Uterus (tissue), 4 donors: Measurements from ENCODE around the gene CAMK1D. TPM values are rescaled to one million over a fixed set of nuclear protein-coding genes. Genes with fewer than 3 reads are reported as not detected.

Experiments used
- DNase-seq, 2 donors: peaks; one replicate each; pipeline ENCODE4 v3.0.0-alpha.2; 2019 to 2020
- H3K27ac ChIP-seq, 2 donors: fragments of 200-600 bp; sonication (generic); 1 replicate in 1 of 2; 2 replicates in 1 of 2; pipeline ENCODE4 v1.5.1; 2016 to 2018
- H3K27me3 ChIP-seq, 2 donors: fragments of 200-600 bp; sonication (generic); one replicate each; pipeline ENCODE4 v1.5.1; 2018 to 2019; ENCODE audit warnings: control low read depth in 1 of 2
- H3K36me3 ChIP-seq, 2 donors: fragments of 200-600 bp; sonication (generic); one replicate each; pipeline ENCODE4 v1.5.1; 2019; ENCODE audit warnings: control low read depth in 1 of 2
- H3K4me1 ChIP-seq, 2 donors: fragments of 200-600 bp; sonication (generic); one replicate each; pipeline ENCODE4 v1.5.1; 2018 to 2019; ENCODE audit warnings: control low read depth in 1 of 2
- H3K4me3 ChIP-seq, 2 donors: fragments of 200-600 bp; sonication (generic); 1 replicate in 1 of 2; 2 replicates in 1 of 2; pipeline ENCODE4 v1.5.1; 2018 to 2019; ENCODE audit warnings: mild to moderate bottlenecking in 1 of 2
- H3K9me3 ChIP-seq, 2 donors: fragments of 200-600 bp; sonication (generic); one replicate each; pipeline ENCODE4 v1.5.1; 2019; ENCODE audit warnings: control low read depth in 1 of 2
- POLR2A ChIP-seq, 2 donors: fragments of 450-650 bp; IDR thresholded peaks; one replicate each; pipeline ENCODE4 v1.6.1; 2016; ENCODE audit warnings: antibody characterized with exemption in 2 of 2, mild to moderate bottlenecking in 1 of 2, moderate library complexity in 1 of 2
- intact Hi-C: fragments of 100-400 bp; cut with DNase I; formaldehyde crosslinking; loops from one replicate; pipeline ENCODE4 v1.15.1; 2023; ENCODE audit warnings: low total_unique reads
- total RNA-seq, 4 donors: library from RNA; depleted of rRNA in 3 of 4; stranded (reverse); fragments of >200 nt in 3 of 4; gene quantifications; one replicate each; pipeline versions ENCODE4 v1.1.0 to v1.2.4, GENCODE V29; 2014 to 2023
- TF ChIP-seq, protein P1 (sequence below), 4 experiments: fragments of 200-600 bp in 2 of 4; fragments of 450-650 bp in 2 of 4; sonication (generic) in 2 of 4; IDR thresholded peaks; one replicate each; pipeline ENCODE4 v1.5.1; 2016 to 2019; ENCODE audit warnings: antibody characterized with exemption in 4 of 4, mild to moderate bottlenecking in 2 of 4, moderate library complexity in 1 of 4
- donor health status: DM: yes; HTN: yes; CAD: no.

The CAMK1D gene
- total RNA-seq, 4 donors from 2014 or later, result 3.5 to 48.4 (median 10.8) TPM

DNA sequence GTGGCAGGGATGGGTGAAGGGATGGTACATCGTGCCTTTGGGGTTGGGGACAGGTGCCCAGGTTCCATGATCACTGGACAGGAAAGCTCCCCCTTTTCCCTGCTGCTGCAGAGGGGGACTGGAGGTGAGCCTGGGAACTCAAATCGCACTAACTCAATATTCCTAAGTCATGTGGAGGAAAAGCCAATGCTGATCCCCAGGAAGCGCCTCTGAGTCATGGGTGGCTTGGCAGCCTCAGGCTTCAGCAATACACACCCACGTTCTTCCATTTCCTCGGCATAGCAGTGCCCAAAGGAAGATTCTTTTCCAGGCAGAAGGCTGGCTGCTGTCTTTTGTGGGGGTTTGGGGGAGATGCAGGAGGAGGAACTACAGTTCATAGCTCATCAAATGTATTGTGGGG, 486.4 kb downstream of the CAMK1D start:
- TF ChIP-seq POLR2A (IDR thresholded peaks at IDR 0.05), result no peak
- TF ChIP-seq, protein P1, sequence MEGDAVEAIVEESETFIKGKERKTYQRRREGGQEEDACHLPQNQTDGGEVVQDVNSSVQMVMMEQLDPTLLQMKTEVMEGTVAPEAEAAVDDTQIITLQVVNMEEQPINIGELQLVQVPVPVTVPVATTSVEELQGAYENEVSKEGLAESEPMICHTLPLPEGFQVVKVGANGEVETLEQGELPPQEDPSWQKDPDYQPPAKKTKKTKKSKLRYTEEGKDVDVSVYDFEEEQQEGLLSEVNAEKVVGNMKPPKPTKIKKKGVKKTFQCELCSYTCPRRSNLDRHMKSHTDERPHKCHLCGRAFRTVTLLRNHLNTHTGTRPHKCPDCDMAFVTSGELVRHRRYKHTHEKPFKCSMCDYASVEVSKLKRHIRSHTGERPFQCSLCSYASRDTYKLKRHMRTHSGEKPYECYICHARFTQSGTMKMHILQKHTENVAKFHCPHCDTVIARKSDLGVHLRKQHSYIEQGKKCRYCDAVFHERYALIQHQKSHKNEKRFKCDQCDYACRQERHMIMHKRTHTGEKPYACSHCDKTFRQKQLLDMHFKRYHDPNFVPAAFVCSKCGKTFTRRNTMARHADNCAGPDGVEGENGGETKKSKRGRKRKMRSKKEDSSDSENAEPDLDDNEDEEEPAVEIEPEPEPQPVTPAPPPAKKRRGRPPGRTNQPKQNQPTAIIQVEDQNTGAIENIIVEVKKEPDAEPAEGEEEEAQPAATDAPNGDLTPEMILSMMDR (IDR thresholded peaks at IDR 0.05), result no peak
- no peak overlapping the region for H3K27ac ChIP-seq
- intact Hi-C loops, result no loop called here

DNA sequence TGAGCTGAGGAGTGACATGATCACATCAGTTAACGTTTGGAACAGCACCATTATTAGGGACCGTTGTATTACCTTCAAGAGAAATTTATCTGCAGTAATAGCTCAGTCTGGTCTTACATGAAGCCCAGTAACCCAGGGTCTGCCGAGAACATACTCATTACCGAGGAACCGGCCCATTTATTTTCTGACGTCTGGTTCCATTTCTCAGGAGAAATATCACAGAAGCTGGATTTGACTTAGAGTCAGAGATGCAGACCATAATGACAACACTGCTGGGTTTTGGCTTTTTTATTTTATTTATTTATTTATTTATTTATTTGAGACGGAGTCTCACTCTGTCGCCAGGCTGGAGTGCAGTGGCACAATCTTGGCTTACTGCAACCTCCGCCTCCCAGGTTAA, 489.0 kb downstream of the CAMK1D start:
- no peak for DNase-seq
- intact Hi-C loops, result no loop called here
- no peaks in the 10 kb centered on the region for H3K27me3 ChIP-seq
- H3K36me3 ChIP-seq, result no peaks in the 10 kb centered on the region
- H3K4me3 ChIP-seq, result no peak overlapping the region
- TF ChIP-seq POLR2A (IDR thresholded peaks at IDR 0.05), result no peak
- TF ChIP-seq, protein P1 (IDR thresholded peaks at IDR 0.05), result no peak
- no peaks in the 10 kb centered on the region for H3K9me3 ChIP-seq
- H3K4me1 ChIP-seq, result no peaks in the 10 kb centered on the region
- no peak overlapping the region for H3K27ac ChIP-seq

More for the DNA sequence above, 486.4 kb downstream of the CAMK1D start:
- Histone ChIP-seq H3K4me3 (no peak overlapping the region), H3K9me3 (no peaks in the 10 kb centered on the region), H3K36me3 (no peaks in the 10 kb centered on the region), H3K4me1 (no peaks in the 10 kb centered on the region), H3K27me3 (no peaks in the 10 kb centered on the region)
- DNase-seq, result no peak

DNA sequence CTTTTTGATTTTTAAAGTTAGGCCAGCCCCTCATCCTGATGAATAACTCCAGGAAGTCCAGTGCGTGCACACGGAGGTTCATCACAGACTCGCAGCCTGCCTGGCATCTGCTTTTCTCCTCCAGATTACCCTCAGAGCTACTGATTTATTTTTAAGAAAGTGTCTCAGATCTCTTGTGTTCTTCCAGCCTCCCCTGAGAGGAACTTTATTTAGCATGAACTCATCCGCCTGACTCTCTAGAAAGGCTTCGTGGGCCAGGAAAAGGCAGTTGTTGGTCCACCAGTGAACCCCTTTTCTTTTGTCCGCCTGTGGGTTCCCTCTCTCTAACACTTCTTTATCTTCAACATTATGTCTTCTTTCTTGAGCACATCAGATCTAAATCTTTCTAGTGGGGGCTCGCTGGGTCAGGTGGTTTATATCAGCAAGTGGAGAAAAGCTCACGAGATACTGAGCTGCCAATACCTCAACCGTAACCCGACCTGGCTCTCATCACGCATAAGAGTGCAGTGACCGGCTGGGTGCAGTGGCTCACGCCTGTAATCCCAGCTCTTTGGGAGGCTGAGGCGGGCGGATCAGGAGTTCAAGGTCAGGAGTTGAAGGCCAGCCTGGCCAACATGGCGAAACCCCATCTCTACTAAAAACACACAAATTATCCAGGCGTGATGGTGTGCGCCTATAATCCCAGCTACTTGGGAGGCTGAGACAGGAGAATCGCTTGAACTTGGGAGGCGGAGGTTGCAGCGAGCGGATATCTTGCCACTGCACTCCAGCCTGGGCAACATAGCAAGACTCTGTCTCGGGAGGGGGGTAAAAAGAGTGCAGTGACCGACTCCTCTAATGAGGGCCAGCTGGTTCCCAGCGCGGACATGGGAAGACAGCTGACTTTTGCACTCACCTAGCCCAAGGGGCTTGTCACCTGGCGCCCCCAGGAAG, 489.9 kb downstream of the CAMK1D start:
- H3K9me3 ChIP-seq, result no peaks in the 10 kb centered on the region
- H3K36me3 ChIP-seq, result no peaks in the 10 kb centered on the region
- H3K4me1 ChIP-seq, result peaks cover 0 to 1% of the 10 kb centered on the region in 2 donors
- no peak for DNase-seq
- H3K27ac ChIP-seq, result peak overlapping the region; percentile 42 to 47
- no peak overlapping the region for H3K4me3 ChIP-seq
- H3K27me3 ChIP-seq, result no peaks in the 10 kb centered on the region
- intact Hi-C loops, result no loop called here
- TF ChIP-seq POLR2A (IDR thresholded peaks at IDR 0.05), result no peak
- TF ChIP-seq, protein P1 (IDR thresholded peaks at IDR 0.05), result no peak

DNA sequence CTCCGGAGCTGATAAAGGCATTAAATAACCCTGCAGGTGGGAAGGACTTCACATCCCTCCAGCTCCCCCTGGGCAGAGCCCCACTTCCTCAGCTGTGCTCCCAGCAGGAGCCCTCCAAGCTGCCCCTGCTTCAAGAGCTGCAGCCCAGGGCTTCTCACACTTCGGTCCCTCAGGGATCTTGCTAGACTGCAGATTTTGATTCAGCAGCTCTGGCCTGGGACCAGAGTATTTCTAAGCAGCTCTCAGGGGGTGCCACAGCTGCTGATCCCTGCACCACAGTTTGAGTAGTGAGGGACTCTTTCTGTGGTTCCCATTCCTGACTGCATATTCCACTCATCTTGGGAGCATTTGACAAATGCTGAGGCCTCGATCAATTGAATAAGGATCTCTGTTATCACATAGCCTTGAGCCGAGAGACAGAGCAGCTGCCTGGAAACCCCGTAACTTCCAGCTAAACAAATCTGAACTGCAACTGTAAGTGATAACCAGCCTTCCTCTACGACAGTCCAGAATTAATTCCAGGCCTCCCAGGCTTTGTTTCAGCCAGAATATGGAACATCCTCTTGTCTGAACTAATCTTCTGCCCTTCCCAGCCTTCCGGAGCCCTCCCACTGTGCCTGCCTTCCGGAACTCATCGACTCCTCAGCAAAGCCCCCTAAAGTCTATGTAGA, 490.7 kb downstream of the CAMK1D start:
- H3K9me3 ChIP-seq, result no peaks in the 10 kb centered on the region
- no peaks in the 10 kb centered on the region for H3K36me3 ChIP-seq
- H3K4me1 ChIP-seq, result peaks cover 0 to 5% of the 10 kb centered on the region in 2 donors
- H3K27me3 ChIP-seq, result no peaks in the 10 kb centered on the region
- H3K4me3 ChIP-seq, result no peak overlapping the region
- intact Hi-C loops, result no loop called here
- TF ChIP-seq, protein P1 (IDR thresholded peaks at IDR 0.05), result no peak
- TF ChIP-seq POLR2A (IDR thresholded peaks at IDR 0.05), result no peak
- no peak for DNase-seq
- peak overlapping the region; percentile 42 to 47 for H3K27ac ChIP-seq

DNA sequence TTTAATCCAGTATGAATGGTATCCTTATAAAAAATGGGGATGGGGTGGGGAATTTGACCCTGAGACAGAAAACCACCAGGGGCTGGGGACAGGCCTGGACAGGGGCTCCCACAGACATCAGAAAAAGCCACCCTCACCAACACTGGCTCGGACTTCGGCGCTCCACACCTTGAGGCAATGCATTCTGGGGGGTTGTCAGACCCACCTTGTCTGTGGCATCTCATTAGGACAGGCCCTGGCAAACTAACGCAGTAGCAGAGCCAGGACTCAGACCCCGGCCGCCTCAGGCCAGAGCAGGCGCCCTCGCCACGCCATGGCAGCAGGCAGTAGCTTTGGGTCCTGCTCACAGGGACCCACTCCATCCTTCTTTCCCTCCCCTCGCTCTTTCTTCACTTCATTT, 492.1 kb downstream of the CAMK1D start:
- intact Hi-C loops, result no loop called here
- no peak overlapping the region for H3K4me3 ChIP-seq
- H3K36me3 ChIP-seq, result no peaks in the 10 kb centered on the region
- H3K9me3 ChIP-seq, result no peaks in the 10 kb centered on the region
- peaks cover 0 to 5% of the 10 kb centered on the region in 2 donors for H3K4me1 ChIP-seq
- TF ChIP-seq POLR2A (IDR thresholded peaks at IDR 0.05), result no peak
- TF ChIP-seq, protein P1 (IDR thresholded peaks at IDR 0.05), result no peak
- H3K27me3 ChIP-seq, result no peaks in the 10 kb centered on the region
- no peak for DNase-seq
- H3K27ac ChIP-seq, result no peak overlapping the region
